Heart left ventricle (tissue), 13 donors: Measurements from ENCODE around the gene C1orf105.

Source experiments
- CTCF ChIP-seq, 12 donors: fragments of 200-600 bp; sonication (generic) in 4 of 12; IDR thresholded peaks; one replicate each; pipeline versions ENCODE4 v1.5.0 to v1.8.0; 2018 to 2022; ENCODE audit warnings: antibody characterized with exemption in 12 of 12, mild to moderate bottlenecking in 5 of 12
- POLR2A ChIP-seq, 2 donors: fragments of 450-650 bp; IDR thresholded peaks; one replicate each; pipeline ENCODE4 v1.6.1; 2017; ENCODE audit warnings: antibody characterized with exemption in 2 of 2, mild to moderate bottlenecking in 2 of 2, moderate library complexity in 2 of 2
- donor health status: ischemic (EF 13 %, LVEDD 7.1; RV severe dilation, severe dysfunction).
- donor health status: DM: no; HTN: yes; CAD: no.
- donor health status: DM: no; HTN: no; CAD: no.
- donor health status: ischemic (EF 25% LVEDD 6.9; RV normal size, moderate dysfunction).
- donor health status: ischemic (EF 25% LVEDD 5.7; RV mildly dilated, moderate dysfunction).
- donor health status: ischemic (EF 35%, LVEDD 5.7; RV mildly dilated, moderate dysfunction).
- donor health status: nonischemic (EF 11% LVEDD 7.7; RV severe dilation, severe dysfunction).
- donor health status: DM: yes; HTN: yes; CAD: no.
- donor health status: PGD.
- donor health status: ischemic (EF 29% LVEDD 5.4; RV normal size, mild dysfunction).
- donor health status: nonischemic (EF 23%, LVEDD 6.1; RV moderate dilation, normal function).

DNA sequence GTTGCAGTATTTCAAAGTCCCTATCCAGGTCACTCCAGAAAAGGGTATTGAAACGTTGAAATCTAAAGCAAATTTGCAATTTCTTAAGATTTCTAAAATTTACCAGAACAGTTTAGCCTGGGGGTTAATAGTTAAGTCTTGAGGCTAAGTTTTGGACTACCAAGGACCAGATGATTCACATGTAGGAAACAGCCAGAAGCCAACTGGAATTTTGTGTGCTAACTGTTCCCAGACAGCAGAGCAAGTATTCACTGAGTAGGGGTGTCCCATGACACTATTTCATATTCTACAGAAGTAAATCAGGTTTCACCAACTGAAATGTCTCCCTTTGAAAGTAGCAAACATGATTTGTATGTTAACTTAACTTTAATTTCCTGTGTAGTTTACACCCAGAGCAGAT lies 11.5 kb upstream of the C1orf105 start:
- TF ChIP-seq CTCF (IDR thresholded peaks at IDR 0.05) (no peak), POLR2A (IDR thresholded peaks at IDR 0.05) (no peak)
